GM21576 (cell line): ENCODE measurements around the gene PTPRN2.
"Not testable (repeated sequence)": the region's sequence is repeated elsewhere in the genome, so short reads cannot be mapped to it uniquely, and the experiment has no call there.

Source experiments
- ATAC-seq: cut with Tn5 transposase; IDR thresholded peaks from one replicate; pipeline ENCODE4 v1.9.1; 2021; ENCODE audit warnings: mild to moderate bottlenecking, moderate library complexity; ENCODE audit not compliant: unreplicated experiment

The PTPRN2 gene

DNA sequence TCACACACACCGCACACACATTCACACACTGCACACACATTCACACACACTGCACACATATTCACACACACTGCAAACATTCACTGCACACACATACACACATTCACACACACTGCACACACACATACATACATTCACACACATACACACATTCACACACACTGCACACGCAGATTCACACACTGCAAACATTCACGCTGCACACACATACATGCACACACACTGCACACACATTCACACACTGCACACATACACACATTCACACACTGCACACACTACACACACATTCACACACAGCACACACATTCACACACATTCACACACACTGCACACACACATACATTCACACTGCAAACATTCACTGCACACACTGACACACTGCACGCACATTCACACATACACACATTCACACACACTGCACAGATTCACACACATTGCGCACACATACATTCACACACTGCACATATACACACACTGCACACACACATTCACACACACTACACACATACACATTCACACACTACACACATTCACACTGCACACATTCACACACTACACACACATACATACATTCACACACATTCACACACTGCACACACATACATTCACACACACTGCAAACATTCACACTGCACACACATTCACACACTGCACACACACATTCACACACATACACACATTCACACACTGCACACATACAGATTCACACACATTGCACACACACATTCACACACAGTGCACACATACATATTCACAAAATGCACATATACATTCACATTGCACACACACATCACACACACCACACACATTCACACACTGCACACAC, 325.1 kb downstream of the PTPRN2 start:
- ATAC-seq = no peak

DNA sequence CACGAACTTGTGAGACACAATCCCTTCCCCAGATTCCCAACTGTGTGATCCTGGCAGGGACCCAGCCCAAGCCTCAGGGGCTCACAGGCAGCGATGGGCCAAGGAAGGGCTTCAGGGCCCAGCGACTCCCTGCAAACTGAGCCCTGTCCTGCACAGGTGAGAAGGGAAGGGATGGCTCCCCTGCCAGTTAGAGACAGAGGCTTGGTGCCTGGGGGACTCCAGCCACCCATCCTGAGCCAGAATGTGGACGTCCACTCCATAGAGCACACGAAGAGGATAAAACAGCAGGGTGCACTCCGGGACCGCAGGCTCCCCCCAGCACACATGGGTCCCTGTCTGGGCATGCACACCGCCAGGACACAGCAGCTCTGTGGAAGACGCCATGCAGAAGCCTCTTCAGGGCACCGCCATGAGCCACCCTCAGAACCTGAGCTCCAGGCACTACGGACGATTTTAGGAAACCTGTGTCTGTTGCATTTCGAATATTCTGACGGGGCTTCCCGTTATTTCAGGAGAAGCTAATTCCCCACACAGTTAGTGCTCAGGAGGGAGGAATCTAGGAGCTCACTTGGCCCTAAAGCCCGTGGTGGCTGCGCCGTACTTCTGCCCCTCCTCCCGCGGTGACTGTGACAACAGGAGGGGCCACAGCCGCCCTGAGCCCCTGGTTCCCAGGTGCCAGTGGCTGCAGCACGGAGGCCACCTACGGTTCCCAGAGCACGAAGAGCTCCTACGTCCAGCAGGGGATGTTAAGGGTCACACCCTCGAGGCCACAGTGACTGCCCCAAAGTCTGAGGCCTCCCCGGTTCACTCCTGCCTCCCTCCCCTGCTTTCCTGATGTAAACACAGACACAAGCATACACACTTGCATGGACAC, 326.0 kb downstream of the PTPRN2 start:
- no peak for ATAC-seq

DNA sequence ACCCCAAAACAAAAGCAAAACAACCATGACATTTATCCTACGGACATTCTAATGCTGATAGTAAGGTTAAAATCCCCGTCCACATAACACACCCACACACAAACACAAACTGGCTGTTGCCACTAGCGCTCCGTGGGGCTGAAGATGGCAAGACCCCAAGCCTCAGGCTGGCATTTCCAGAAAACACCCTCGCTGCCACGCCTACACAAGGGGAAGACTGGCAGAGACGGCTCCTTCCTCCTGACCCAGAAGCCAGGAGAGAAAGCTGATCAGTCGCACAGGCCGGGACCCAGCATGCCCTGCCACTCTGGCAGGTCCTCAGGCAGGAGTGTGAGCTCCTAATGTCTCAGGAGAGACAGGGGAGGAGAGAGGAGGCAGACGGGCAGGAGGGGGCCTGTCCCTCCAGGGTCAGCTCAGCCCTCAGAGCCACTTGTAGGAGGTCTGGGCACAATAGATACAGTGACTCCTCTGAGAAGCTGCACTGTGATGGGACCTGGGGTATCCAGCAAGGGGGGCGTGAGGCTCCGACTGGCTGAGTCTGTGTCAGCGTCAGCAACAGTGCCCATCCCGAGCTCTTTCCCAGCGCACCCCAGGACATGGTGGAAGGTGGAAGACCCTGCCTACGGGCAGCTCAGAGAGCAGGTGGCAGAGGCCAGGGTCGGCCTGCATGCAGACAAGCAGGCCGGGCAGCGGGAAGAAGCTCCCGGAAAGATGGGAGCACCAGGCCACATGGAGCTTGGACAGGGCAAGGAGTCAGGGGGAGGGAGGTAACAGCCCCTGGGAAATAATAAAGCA, 326.9 kb downstream of the PTPRN2 start:
- ATAC-seq = no peak

DNA sequence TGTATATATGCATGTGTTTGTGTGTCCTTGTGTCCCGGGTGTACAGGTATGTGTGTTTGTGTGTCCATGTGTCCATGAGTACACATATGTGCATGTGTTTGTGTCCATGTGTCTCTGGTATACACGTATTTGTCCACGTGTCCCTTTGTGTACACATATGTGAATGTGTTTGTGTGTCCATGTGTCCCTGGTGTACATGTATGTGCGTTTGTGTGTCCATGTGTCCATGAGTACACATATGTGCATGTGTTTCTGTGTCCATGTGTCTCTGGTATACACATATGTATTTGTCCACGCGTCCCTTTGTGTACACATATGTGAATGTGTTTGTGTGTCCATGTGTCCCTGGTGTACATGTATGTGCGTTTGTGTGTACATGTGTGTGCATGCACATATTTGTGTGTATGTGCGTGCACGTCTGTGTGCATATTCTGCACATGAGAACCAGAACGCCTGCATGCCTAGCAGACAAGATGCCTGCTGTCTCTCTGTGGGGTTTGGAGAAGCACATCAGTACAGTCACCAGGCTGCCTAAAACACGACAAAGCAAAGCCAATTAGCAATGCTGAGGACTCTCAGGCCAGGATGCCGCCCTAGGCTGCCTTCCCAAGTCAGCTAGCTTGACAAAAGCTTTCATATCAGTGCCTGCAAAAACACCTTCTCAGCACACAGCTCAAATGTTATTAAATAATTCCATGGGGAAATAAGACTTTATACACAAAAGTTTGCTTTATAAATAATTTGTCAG, 327.8 kb downstream of the PTPRN2 start:
- no peak for ATAC-seq

DNA sequence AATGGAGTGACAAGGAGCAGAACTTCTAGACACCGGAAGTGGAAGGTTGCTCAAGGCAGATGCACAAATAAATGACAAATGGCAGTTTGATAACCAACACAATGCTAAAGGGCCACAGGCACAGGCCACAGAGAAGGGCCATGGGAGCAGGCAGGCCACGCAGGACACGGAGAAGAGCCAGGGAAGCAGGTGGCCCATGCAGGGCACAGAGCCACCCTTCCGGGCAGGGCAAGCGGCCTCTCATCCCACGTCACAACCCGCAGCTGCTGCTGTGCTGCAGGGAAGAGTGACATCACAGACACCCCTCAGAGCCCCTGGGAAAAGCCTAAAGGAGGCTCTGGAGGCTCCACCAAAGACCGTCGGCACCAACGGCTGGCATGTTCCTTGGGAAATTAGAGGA, 328.5 kb downstream of the PTPRN2 start:
- no peak for ATAC-seq

DNA sequence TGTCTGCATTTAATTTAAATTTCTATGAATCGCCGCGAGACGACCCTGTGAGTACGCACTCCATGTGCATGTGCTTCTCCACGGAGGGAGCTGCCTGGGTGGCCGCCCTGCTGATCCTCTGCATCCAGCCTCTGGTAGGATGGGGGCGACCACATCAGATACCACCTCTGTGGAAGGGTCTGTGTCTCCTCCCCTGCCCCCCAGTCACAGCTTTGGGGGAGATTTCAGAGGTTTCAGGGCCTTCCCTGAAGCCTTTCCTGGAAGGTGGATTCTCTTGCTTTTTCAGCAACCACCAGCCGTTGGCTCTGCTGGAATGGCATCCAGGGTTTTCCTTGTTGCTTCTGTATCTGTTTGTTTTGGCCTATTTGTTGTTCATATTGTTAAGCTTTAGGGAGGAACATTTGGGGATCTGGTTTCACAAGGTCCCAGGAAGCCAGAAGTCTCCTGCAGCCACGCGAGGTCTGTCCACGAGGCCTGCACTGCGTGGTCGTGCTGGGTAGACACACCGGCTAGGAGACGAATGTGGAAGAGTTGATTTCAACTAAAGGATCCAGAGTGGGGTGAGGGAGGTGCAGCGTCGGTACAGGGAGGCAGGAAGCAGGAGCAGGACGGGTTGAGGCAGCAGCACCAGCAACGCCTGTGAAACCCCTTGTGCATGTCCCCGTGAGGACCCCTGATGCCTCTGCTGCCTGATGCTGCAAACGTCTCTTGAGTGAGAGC, 329.1 kb downstream of the PTPRN2 start:
- ATAC-seq = no peak

DNA sequence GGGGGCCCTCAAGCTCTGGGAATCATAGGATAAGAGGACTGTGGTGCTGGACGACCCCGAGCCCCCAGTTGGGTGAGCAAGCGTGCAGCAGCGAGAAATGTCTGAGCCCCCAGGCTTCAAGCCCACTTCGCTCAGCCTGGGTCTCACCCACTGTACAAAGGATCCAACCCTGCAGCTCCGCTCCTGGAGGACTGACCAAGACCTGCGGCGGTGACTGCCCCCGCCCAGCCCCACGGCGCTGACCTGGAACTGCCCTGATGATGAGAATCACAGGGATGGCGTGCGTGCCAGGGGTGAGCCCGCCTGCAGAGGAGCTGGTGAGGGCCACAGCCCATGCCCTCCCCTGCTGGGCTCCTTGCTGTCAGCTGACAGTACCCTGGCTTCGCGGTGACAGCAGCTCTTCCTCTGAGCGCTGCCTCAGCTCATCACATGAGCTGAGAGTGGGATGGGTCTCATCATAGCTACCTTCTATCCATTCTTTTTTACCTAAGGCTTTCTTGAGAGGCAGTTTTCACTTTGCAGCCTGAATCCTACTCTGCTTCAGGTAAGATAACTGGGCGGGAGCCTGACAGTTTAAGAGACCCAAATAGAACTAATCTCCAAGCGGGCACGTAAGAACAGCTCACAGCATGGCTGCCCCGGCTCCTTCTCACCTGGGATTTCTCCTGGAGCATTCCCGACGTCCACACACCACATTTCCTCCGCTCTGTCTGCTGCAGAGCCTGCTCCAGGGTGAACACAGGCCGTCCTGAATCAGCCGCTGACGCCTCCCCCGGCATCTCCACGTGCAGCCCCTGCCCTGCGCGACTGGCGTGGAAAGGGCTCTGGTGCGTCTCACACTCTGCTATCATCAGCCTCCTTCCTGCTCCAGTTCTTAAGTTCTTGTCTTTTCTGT, 329.9 kb downstream of the PTPRN2 start:
- no peak for ATAC-seq

DNA sequence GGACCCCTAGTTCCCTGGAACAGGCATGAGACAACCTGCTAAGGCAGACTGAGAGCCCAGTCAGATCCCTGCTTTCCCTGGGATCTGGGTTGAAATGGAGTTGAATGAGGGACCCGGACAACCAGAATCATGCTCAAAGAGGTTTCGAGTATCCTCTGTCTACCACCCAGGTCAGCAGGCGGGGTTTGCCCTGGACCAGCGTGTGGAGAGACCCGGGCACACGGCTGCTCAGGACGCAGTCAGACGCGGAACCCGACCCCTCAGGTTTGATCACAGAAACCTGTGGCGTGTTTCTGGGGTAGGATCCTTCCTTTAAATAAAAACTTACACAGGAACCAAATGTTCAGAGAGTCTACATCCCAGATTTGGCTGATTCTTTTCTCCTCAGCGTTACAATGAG, 330.6 kb downstream of the PTPRN2 start:
- no peak for ATAC-seq

DNA sequence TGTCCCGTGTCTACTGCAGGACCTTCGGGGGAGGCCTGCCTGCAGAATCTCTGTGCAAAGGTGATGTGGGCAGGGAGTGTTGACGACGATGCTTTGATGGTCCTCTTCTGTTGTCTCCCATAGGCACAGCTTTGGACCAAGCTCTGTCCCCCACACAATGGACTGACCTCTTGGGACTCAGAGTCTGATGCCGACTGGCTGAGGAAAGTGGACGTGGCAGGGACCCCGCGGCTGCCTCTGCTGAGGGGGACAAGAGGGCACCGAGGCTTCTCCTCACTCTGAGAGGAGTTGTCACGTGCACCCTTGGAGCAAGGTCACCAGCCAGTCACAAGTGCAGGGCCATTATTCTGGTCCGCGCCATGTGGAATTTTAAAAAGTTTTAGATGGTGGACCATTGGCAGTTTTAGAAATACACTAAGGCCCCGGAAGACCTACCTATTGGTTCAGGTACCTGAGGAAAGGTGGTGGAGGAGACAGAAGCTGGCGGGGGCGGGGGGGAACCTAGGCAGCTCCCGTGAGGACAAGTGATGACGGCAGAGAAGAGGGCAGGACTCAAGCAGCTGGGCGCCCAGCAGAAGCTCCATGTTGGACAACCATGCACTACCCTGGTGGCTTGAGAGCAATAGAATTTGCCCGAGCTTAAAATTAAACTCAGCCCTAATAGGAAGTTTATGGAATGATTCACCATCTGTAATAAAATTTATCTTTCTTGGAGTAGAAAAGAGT, 331.4 kb downstream of the PTPRN2 start:
- no peak for ATAC-seq

DNA sequence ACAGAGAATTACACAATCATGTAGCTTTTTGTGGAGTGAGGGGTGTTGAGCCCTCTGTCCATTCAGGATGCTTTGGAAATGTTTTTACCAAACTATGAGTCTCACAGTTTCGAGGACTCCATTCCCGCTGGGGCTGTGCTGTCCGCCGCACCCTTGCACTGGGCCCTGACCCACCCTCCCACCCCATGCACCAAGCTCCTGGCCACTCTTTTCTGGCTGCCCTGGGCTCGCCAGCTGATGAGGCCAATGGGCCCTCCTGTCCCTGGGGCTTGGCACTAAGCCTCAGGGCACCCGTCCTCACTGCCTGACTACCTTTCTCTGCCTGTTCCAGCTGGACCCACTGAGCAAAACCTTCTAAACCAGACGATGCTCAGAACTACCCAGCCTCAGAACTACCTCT, 332.1 kb downstream of the PTPRN2 start:
- ATAC-seq = no peak

DNA sequence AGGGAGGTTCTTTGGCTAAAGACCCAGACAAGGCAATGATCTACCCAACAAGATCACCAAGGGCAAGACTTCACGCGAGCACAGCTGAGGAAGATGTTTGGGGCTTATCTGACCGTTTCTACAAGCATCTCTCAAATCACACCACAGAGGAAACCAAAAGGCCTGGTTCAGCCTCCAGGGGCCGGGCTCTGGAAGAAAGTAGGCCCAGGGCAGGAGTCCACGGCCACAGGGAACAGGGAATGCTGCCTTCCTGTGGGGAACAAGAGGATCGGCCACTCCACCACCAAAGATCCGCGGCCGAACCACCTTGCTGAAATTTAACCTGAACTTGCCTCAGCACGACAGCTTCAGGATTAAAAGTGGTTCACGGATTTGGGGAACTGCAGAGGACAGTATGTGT, 332.5 kb downstream of the PTPRN2 start:
- ATAC-seq = no peak

DNA sequence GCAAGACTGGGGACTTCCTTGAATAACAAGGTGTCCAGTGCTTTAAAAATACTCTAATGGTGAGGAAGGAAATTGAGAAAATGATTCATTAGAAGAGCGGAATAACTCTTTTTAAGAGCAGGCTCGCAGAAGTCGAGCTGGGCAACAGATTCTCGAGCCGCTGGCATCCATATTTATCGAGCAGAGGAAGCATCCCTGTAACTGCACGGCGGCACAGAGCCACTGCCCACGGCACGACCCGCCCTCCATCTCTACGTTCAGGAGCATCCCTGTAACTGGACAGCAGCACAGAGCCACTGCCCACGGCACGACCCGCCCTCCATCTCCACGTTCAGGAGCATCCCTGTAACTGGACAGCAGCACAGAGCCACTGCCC, 334.0 kb downstream of the PTPRN2 start:
- not testable (repeated sequence) for ATAC-seq

DNA sequence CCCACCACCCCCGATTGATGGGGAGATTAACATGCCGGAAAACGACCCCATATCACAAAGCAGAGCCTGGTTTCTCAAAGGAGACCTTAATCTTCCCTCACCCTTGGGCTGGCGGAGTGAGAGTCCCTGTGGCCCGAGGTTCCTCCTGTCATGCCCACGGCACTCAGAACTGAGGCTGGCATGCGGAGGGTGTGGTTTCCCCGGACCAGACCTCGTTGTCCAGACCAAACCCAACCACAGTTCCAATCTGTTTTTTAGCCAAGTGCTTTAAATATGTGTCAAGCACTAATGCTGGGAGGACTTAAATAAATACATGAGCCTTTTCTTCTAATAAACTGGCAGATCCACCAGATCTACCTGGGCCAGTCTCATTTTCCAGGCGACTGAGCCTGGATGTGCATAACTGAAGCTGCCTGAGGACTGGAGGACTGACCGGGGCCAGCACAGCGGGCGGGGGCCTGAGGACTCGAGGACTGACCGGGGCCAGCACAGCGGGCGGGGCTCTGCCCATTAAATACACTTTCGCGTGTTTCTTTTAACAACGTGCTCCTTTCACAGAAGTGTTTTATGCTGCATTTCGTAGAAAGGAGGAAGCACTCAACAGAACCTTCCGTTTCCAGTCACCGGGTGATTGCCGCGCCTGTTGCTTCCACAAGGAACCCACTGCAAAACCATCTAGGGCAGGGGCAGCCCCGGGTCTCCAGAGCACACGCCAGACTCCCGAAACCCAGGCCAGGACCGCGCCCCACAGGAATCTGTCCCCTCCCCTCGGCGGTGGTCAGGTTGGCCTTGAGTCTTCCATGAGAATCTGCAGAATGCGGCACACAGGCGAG, 334.6 kb downstream of the PTPRN2 start:
- ATAC-seq = no peak

DNA sequence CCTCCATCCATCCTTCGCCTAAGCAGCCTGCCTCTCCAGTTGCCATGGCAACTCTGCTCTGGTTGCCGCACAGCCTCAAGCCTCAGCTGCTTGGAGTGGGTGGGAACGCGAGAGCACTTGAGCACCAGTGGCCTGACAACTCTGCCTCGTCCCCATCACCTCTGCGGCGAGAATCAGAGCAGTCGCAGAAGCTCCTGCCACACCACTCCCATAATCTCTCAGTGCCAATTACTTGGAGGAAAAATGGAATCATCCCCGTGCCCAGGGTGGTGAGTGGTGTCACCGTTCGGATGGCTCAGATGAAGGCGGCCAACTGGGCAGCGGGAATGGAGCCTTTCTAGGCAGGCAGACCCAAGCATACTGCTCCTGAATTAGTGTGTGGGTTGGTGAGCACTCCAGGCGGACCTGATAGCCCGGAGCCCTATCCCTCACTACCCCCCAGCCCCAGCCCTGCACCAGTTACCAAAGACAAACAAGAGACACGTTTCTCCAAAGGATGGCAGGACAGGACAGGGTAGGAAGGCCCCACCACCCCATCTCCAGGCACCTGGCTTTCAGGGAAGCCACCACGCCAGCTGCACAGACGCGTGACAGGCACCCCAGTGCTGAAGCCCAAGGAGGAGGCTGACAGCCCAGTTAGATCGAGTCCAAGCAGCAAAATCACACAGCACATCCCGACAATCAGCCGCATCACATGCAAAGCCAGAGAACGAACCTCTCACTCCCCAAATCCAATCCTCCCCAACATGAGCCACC, 335.4 kb downstream of the PTPRN2 start:
- ATAC-seq = no peak

DNA sequence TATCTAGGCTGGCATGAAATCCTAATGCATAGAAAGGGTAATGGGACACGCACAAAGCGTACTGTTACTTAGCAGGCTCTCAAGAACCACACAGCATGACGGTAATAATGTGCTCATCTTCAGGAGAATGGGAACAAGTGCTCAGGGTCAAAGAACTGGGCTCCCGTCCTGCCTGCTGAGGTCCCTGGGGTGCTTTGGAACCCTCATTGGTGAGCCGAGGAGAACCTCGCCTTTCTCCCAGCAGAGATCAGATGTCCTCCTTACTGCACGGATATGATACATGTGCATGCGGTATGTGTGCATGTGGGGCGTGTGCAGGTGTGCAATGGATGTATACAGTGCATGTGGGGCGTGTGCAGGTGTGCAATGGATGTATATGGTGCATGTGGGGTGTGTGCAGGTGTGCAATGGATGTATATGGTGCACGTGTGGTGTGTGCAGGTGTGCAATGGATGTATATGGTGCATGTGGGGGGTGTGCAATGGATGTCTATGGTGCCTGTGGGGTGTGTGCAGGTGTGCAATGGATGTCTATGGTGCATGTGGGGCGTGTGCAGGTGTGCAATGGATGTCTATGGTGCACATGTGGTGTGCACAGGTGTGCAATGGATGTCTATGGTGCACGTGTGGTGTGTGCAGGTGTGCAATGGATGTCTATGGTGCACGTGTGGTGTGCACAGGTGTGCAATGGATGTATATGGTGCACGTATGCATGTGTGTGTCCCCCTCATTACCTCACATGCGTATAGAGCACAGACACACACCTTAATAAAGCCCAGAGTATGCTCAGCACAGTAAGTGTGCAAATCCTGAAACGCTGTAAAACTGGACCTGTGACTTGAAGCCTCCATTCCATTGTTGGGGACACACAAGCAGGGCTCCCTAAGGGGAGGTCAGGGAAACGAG, 336.3 kb downstream of the PTPRN2 start:
- no peak for ATAC-seq

DNA sequence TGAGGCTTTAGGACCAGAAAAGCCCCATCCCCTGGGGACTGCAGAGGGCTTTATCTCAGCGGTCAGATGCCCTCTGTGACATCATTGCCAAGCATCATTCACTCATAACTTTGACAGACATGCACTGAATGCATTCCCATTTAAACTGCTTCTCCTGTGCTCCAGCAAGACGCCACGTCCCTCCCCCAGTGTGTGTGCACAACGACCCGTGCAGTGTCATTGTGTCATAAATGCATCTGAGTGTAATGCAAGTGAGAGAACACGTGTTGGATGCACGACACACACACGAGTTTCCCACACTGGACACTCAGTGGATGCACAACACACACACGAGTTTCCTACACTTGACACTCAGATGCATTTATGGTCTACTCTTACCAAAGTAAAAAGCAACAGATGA, 337.9 kb downstream of the PTPRN2 start:
- no peak for ATAC-seq
